Cardiac ventricle fibroblast (primary cell): ENCODE data around the gene TPRG1L. TPM values are rescaled to one million over a fixed set of nuclear protein-coding genes. Genes with fewer than 3 reads are reported as not detected.

Experiments
- total RNA-seq: library from RNA; depleted of rRNA; stranded (reverse); fragments of >200 nt; gene quantifications from 2 replicates; pipeline ENCODE4 v1.2.3, GENCODE V29; 2015

The TPRG1L gene
- total RNA-seq, result 24.5 and 32.0 TPM in 2 replicates

DNA sequence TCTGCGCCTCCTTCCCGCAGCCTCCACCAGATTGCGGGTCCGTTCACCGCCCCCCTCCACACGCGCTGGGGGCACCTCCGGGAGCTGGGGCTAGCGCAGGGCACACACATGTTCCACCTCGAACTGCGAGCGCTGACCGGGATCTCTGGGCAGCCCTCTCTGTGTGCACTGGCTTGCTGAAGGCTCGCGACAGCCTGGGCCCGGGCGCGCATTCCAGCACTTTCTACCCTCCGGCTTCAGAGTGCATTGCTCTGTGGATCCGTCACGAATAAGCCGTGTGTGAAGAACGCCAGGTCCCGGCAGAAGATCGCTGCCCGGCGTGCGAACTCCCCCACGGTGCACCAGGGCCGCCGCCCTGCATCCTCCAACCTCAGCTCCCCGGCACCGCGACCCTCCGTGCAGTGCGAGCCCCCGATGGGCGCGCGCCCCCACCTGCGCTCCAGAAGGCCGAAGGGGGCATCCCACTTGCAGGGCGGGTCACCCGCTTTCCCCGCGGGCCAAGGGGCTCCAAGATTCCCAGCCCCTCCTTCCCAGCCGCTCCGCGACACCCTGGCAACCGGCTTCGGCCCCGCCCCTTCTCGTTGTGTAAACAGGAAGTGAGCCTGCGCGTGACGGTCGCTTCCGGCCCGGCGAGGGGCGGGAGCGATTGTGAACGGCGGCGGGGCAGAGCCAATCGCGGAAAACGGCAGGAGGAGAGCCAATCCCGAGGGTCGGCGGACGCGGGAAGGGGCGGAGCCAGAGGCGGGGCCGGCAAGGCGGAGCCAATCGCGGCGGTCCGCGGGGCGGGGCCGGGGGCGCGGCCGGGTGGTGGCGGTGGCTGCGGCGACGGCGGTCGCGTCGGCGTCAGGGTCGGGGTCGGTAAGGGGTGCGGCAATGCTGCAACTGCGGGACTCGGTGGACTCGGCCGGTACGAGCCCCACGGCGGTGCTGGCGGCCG, at the start of gene TPRG1L:
TSS of gene TPRG1L (plus strand) at position 816 of the 937 bp plus-strand sequence. CDS start at position 874, 58 bp downstream.

DNA sequence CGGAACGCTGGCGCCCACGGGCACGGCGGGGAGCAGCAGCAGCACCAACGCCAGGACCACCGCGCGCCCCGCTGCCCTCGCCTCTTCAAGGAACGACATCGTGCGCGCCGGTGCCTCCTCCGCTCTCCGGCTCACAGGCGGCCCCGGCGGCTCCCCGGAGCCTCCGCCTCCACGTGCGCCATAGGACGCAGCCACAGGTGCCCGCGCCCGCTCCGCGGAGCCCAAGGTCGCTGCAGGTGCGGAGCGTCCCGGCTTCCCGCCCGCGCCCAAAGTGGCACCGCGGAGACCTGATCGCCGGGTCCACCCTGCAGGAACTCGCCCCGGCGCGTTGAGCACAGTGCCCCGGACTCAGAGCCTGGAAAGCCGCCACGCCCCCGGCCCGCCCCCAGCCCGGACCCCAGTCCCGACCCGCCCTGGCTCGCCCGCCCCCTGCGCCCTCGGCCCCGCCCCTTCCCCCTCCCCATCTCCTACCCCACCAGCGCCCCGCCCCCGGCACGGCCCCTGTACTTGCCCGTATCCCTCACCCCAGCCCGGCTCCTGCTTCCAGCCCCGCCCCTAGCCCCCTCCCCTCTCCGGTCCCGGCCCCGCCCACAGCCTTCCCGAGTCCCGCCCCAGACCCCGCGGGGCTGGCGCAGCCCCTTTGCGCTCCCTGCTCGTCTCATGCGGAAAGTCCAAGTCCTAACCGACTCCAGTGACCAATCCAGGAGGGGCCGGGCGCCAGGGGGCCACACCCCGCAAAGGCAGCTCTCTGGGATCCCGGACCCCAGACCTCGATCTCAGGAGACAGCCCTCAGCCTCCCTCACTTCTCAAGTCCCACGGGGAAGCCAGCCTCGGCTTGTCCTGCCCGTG, 13.4 kb upstream of the TPRG1L start, which contains the start of gene MEGF6:
TSS of gene MEGF6 (minus strand) at position 339 of the 850 bp plus-strand sequence. CDS start at position 99, 240 bp downstream.

DNA sequence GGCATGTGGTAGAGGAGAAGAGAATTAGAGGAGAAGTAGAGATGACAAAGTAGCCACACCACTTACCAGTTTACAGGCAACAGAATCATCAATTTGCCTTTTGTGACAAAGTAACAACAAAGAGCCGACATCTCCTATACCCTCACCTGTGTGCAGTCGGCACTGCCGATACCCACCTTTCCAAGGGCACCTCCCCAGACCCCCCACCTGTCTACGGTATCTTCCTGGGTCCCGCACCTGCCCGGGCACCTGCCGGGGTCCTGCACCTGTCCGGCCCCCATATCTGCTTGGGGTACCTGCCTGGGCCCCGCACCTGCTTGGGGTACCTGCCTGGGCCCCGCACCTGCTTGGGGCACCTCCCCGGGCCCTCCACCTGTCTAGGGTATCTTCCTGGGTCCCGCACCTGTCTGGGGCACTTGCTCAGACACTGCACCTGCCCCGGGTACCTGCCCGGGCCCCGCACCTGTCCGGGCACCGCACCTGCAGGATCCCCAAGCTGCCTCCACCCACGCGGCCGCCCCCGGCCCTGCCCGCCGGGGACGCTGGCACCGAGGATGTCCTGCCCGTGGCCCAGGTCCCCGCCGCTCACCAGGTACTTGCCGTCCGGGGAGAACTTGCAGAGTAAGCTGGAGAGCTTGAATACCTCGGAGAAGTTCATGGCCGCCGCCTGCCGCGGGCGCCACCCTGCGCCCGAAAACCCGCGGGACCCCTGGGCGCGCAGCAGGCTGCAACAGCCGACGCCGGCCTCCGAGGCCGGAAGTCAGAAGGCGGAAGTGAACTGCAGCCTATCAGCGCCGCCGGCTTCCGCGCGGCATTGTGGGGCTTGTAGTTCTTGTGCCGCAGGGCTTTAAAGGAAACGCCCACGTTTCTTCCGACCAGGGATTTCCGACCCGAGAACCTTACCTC, 24.8 kb downstream of the TPRG1L start, which contains the start of gene WRAP73:
TSS of gene WRAP73 (minus strand) at position 762 of the 906 bp plus-strand sequence. CDS start at position 658, 104 bp downstream.

DNA sequence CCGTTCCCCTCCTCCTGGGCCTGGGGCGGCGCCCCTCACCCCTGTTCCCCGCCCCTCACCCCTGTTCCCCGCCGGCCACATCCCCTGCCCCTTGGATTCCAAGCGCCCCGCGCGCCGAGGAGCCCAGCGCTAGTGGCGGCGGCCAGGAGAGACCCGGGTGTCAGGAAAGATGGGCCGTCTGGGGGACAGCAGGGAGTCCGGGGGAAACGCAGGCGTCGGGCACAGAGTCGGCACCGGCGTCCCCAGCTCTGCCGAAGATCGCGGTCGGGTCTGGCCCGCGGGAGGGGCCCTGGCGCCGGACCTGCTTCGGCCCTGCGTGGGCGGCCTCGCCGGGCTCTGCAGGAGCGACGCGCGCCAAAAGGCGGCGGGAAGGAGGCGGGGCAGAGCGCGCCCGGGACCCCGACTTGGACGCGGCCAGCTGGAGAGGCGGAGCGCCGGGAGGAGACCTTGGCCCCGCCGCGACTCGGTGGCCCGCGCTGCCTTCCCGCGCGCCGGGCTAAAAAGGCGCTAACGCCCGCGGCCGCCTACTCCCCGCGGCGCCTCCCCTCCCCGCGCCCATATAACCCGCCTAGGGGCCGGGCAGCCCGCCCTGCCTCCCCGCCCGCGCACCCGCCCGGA, 27.2 kb downstream of the TPRG1L start, which contains the start of gene TP73:
TSS of gene TP73 (plus strand) at position 587 of the 618 bp plus-strand sequence. CDS start 29,850 bp downstream, outside the sequence.

Other genes with a start within 250 kb of the TPRG1L start
- not detected in 2 replicates for gene ARHGEF16, start 170.3 kb upstream of the TPRG1L start, total RNA-seq
- 1.2 and 2.4 TPM in 2 replicates for gene MEGF6, start 13.5 kb upstream of the TPRG1L start, total RNA-seq
- 9.9 and 12.7 TPM in 2 replicates for gene WRAP73, start 25.1 kb downstream of the TPRG1L start, total RNA-seq
- not detected in 2 replicates for gene TP73, start 27.5 kb downstream of the TPRG1L start, total RNA-seq
- gene CCDC27, start 127.4 kb downstream of the TPRG1L start, total RNA-seq, result not detected in 2 replicates
- gene SMIM1, start 147.7 kb downstream of the TPRG1L start, total RNA-seq, result 2.1 TPM in 1 of 2 replicates, not detected in the other
- gene LRRC47, start 171.5 kb downstream of the TPRG1L start, total RNA-seq, result 30.4 and 34.1 TPM in 2 replicates
- 9.7 and 16.7 TPM in 2 replicates for gene CEP104, start 232.2 kb downstream of the TPRG1L start, total RNA-seq
- gene DFFB, start 232.5 kb downstream of the TPRG1L start, total RNA-seq, result 3.9 and 4.5 TPM in 2 replicates